GM21576 (cell line): Measurements from ENCODE around the gene SETD2.
A peak's percentile ranks its signal among the peaks of the same experiment; 100 is the strongest.
"Not testable (repeated sequence)": the region's sequence is repeated elsewhere in the genome, so short reads cannot be mapped to it uniquely, and the experiment has no call there.

Experiments used
- ATAC-seq: cut with Tn5 transposase; IDR thresholded peaks from one replicate; pipeline ENCODE4 v1.9.1; 2021; ENCODE audit warnings: mild to moderate bottlenecking, moderate library complexity; ENCODE audit not compliant: unreplicated experiment

SETD2 gene

GRCh38 chr3:47042231-47042791 lies 121.6 kb downstream of the SETD2 start:
- ATAC-seq = no peak

- no peak for ATAC-seq
Observed at GRCh38 chr3:47041114-47041513, 122.8 kb downstream of the SETD2 start.

GRCh38 chr3:47037302-47037701 lies 126.6 kb downstream of the SETD2 start:
- ATAC-seq = not testable (repeated sequence)

- no peak for ATAC-seq
Observed at GRCh38 chr3:47036145-47036544, 127.8 kb downstream of the SETD2 start.

- no peak for ATAC-seq
Observed at GRCh38 chr3:47035645-47036044, 128.3 kb downstream of the SETD2 start.

GRCh38 chr3:47034868-47035489 lies 128.9 kb downstream of the SETD2 start:
- ATAC-seq = no peak

GRCh38 chr3:47031041-47031440 lies 132.9 kb downstream of the SETD2 start:
- ATAC-seq = not testable (repeated sequence)

- no peak for ATAC-seq
Observed at GRCh38 chr3:47028667-47029066, 135.2 kb downstream of the SETD2 start.

- no peak for ATAC-seq
Observed at GRCh38 chr3:47028146-47028545, 135.8 kb downstream of the SETD2 start.

GRCh38 chr3:47026432-47026831 lies 137.5 kb downstream of the SETD2 start:
- ATAC-seq = not testable (repeated sequence)

- no peak for ATAC-seq
Observed at GRCh38 chr3:47024932-47025331, 139.0 kb downstream of the SETD2 start.

GRCh38 chr3:47022641-47023071 lies 141.3 kb downstream of the SETD2 start:
- ATAC-seq = no peak

- no peak for ATAC-seq
Observed at GRCh38 chr3:47020311-47020710, 143.6 kb downstream of the SETD2 start.

GRCh38 chr3:47019201-47019600 lies 144.7 kb downstream of the SETD2 start:
- ATAC-seq = peak; percentile 37

GRCh38 chr3:47018269-47018611 lies 145.7 kb downstream of the SETD2 start:
- no peak for ATAC-seq

GRCh38 chr3:47017504-47018268 lies 146.2 kb downstream of the SETD2 start:
- ATAC-seq = no peak

GRCh38 chr3:47016934-47017435 lies 146.9 kb downstream of the SETD2 start:
- ATAC-seq = peak; percentile 42

GRCh38 chr3:47016086-47016933 lies 147.6 kb downstream of the SETD2 start:
- no peak for ATAC-seq

- ATAC-seq = no peak
Observed at GRCh38 chr3:47015151-47015550, 148.8 kb downstream of the SETD2 start.

- no peak for ATAC-seq
Observed at GRCh38 chr3:47014036-47014435, 149.9 kb downstream of the SETD2 start.

GRCh38 chr3:47013231-47013630 lies 150.7 kb downstream of the SETD2 start:
- ATAC-seq = no peak
